HPDE6-E6E7 (cell line): Measurements from ENCODE around the gene ADORA2B.
"Not testable (repeated sequence)": the region's sequence is repeated elsewhere in the genome, so short reads cannot be mapped to it uniquely, and the experiment has no call there.

Experiments
- DNase-seq: peaks from one replicate; pipeline ENCODE4 v3.0.0; 2011; ENCODE audit warnings: missing footprints; ENCODE audit errors: extremely low spot score

ADORA2B gene

DNA sequence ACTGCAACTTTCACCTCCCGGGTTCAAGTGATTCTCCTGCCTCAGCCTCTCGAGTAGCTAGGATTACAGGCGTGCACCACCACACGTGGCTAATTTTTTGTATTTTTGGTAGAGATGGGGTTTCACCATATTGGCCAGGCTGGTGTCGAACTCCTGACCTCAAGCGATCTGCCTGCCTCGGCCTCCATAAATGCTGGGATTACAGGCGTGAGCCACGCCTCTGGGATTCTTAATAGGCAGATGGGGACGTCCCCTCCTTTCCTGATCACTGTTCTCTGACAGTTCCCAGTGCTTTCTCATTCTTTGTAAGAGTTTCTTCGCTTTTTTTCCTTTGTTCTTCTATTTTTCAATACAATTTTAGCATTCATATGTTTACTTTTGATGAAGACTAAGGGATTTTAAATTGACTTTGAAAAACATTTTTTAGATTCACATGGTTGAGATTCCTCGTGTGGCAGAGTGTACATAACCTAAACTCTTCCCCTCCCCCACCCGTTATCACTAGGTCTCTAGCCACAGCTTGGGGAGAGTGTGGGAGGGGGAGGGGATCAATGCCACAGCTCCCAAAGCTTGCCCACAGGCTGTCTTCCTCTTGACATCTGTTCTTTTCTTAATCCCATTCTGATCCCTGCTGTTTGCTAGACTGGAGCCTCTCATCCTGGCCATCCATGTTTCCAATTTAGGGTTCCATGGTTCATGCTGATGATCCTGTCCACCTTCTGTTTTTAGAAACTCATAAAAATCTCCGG is 11.0 kb downstream of the ADORA2B start:
- DNase-seq, result no peak

DNA sequence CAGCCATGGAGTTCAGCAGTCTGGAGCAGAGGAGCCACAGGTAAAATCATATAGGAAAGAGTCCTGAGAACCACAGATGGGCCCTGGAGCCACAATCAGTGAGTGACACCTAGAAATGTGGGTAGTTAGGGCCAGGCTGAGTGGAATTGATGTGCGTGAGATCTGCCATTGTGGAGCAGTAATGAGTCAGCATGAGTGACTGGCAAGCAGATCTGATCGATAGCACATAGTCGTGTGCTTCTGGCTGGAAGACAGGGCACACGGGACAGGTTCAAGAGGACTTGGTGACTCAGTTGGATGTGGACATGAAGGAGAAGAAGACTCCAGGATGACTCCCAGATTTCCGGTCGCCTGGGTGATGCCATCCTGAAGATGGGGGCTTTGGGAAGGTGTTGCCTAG is 12.3 kb downstream of the ADORA2B start:
- DNase-seq, result no peak

- DNase-seq, result no peak
Measured at GRCh38 chr17:15957608-15958307, 12.8 kb downstream of the ADORA2B start.

- no peak for DNase-seq
Measured at GRCh38 chr17:15958484-15958854, 13.5 kb downstream of the ADORA2B start.

- no peak for DNase-seq
Measured at GRCh38 chr17:15963670-15964110, 18.8 kb downstream of the ADORA2B start.

- no peak for DNase-seq
Measured at GRCh38 chr17:15965528-15965927, 20.6 kb downstream of the ADORA2B start.

GRCh38 chr17:15966183-15966878 is 21.4 kb downstream of the ADORA2B start:
- DNase-seq, result no peak

DNA sequence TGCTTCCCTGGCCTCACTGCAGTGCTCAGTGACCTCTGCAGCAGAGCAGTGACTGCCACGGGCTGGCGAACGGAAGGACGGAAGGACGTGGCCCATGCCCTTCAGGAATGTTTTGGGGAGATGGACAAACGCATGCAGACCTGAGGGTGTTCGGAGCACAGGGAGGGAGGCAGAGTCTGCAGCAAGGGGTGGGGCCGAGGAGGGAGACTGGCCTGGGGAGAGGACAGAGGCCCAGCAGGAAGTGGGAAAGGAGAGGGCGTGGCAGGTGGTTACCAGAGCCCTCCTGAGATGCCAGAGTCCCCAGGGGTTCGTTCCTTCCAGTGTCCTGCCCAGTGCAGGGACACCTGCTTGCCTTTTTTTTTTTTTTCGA is 21.9 kb downstream of the ADORA2B start:
- no peak for DNase-seq

- no peak for DNase-seq
Measured at GRCh38 chr17:15967706-15968399, 22.9 kb downstream of the ADORA2B start.

- DNase-seq, result no peak
Measured at GRCh38 chr17:15969463-15969862, 24.5 kb downstream of the ADORA2B start.

DNA sequence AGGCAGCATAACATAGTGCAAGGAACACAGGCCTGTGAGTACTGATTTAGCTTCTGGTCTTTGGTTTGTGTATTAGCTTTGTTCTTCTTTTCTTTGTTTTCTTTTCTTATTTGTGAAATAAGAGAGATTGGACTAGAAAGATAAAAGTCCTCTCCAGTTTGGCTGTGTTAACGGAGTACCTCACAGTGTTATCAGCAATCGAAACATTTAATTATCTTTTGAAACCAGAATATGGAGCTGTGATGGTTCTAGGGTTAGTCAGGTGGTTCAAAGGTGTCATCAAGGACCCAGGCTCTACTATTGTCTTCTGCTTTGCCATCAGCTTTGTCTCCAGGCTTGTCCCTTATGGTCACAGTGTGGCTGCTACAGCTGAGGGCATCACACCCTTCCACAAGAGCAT is 25.6 kb downstream of the ADORA2B start:
- no peak for DNase-seq

GRCh38 chr17:15971098-15971678 is 26.3 kb downstream of the ADORA2B start:
- DNase-seq, result no peak

DNA sequence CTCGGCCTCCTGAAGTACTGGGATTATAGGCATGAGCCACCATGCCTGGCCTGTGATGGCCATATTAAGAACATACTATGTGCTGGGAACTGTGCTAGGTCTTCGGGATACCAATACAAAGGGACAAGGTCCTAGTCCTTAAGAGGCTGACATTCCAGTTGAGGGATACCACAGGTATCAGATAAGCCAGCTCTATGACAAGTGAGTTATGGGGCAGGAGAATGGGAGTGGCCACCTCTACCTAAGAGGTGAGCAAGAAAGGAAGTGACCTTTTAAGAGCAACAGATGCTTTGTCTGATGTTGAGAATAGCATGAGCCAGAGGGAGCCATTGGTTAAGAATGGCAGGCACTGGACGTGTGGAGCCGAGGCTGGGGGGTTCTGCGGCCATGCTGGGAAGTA is 27.0 kb downstream of the ADORA2B start:
- no peak for DNase-seq

GRCh38 chr17:15972497-15972951 is 27.6 kb downstream of the ADORA2B start:
- no peak for DNase-seq

GRCh38 chr17:15973016-15973415 is 28.1 kb downstream of the ADORA2B start:
- no peak for DNase-seq

- DNase-seq, result no peak
Measured at GRCh38 chr17:15973834-15974233, 28.9 kb downstream of the ADORA2B start.

GRCh38 chr17:15977894-15978293 is 33.0 kb downstream of the ADORA2B start:
- no peak for DNase-seq

- no peak for DNase-seq
Measured at GRCh38 chr17:15978606-15979005, 33.7 kb downstream of the ADORA2B start.

GRCh38 chr17:15979013-15979412 is 34.1 kb downstream of the ADORA2B start:
- not testable (repeated sequence) for DNase-seq

GRCh38 chr17:15981208-15981607 is 36.3 kb downstream of the ADORA2B start:
- DNase-seq, result no peak

- no peak for DNase-seq
Measured at GRCh38 chr17:15981646-15982580, 37.0 kb downstream of the ADORA2B start.
